Endothelial cell of umbilical vein (primary cell): Measurements from ENCODE around the gene NCKAP5. TPM values are rescaled to one million over a fixed set of nuclear protein-coding genes. Genes with fewer than 3 reads are reported as not detected.

ENCODE experiments used
- BruUV-seq: library from RNA; stranded (reverse); fragments of 400-500 nt; replicated peaks from 2 replicates; lab custom pipeline; 2021; lab: Mats Ljungman, UMichigan
- CTCF ChIA-PET: fragments of 300-600, 350-600 bp; sonication (Branson Sonifier 250); formaldehyde crosslinking; loops from one replicate; lab custom pipeline; 2021; ENCODE audit warnings: antibody characterized with exemption, inconsistent platforms; lab: Charles Lee
- POLR2A ChIA-PET: fragments of 300-600, 350-600 bp; sonication (Branson Sonifier 250); formaldehyde crosslinking; loops from one replicate; lab custom pipeline; 2021; ENCODE audit warnings: antibody characterized with exemption, inconsistent platforms; lab: Charles Lee
- DNase-seq: peaks from one replicate; pipeline ENCODE4 v3.0.0-alpha.2; 2011; ENCODE audit warnings: low read depth, low spot score
- FAIRE-seq: peaks from 2 replicates; lab custom pipeline; 2011; peaks lifted over from hg19 to GRCh38; lab: Jason Lieb, UNC
- H2AFZ ChIP-seq: 2 replicates; pipeline ENCODE4 v1.6.0; 2012; ENCODE audit warnings: low read depth, low read length, control low read depth, inconsistent platforms
- H3K27ac ChIP-seq: 2 replicates; pipeline ENCODE4 v1.5.1; 2011; ENCODE audit warnings: low read depth, mild to moderate bottlenecking, control low read depth, low read length, moderate library complexity; ENCODE audit not compliant: insufficient read depth
- H3K27me3 ChIP-seq, 2 experiments: 2 replicates each; pipeline versions ENCODE4 v1.6.0 to v1.6.1; 2011; ENCODE audit warnings: low read length in 2 of 2, mixed read lengths in 1 of 2; ENCODE audit not compliant: control insufficient read depth in 2 of 2, insufficient read depth in 2 of 2
- H3K36me3 ChIP-seq, 2 experiments: 2 replicates in 1 of 2; 3 replicates in 1 of 2; pipeline ENCODE4 v1.5.1; 2011; ENCODE audit warnings: low read length in 2 of 2, mild to moderate bottlenecking in 1 of 2, moderate library complexity in 1 of 2; ENCODE audit not compliant: control insufficient read depth in 2 of 2, insufficient read depth in 2 of 2; ENCODE audit errors: extremely low read depth in 1 of 2
- H3K4me1 ChIP-seq: 3 replicates; pipeline ENCODE4 v1.5.1; 2011; ENCODE audit warnings: mild to moderate bottlenecking, low read length; ENCODE audit not compliant: control insufficient read depth, insufficient read depth; ENCODE audit errors: extremely low read depth
- H3K4me2 ChIP-seq: 2 replicates; pipeline ENCODE4 v1.6.1; 2011; ENCODE audit warnings: low read length, control low read depth, mixed read lengths; ENCODE audit not compliant: insufficient read depth
- H3K4me3 ChIP-seq, 3 experiments: fragments of 200-600 bp in 1 of 3; sonication (generic), shearing (Covaris generic) in 1 of 3; replicated peaks in 1 of 3; 2 replicates each; pipeline ENCODE4 v1.5.1; 2011 to 2016; ENCODE audit warnings: control low read depth in 3 of 3, low read length in 3 of 3, mild to moderate bottlenecking in 2 of 3, inconsistent platforms in 1 of 3, low read depth in 1 of 3, moderate library complexity in 1 of 3; ENCODE audit not compliant: insufficient read depth in 1 of 3
- H3K79me2 ChIP-seq: 2 replicates; pipeline ENCODE4 v1.6.0; 2012; ENCODE audit warnings: low read length, inconsistent platforms; ENCODE audit not compliant: control insufficient read depth, insufficient read depth
- H3K9ac ChIP-seq: replicated peaks from 2 replicates; pipeline ENCODE3; 2011; ENCODE audit warnings: low read length, control low read depth; ENCODE audit not compliant: insufficient read depth; ENCODE audit errors: extremely low read depth
- H3K9me1 ChIP-seq: replicated peaks from 3 replicates; pipeline ENCODE4 v1.6.0; 2011; ENCODE audit warnings: mild to moderate bottlenecking, low read length; ENCODE audit not compliant: control insufficient read depth, insufficient read depth; ENCODE audit errors: extremely low read depth
- H3K9me3 ChIP-seq: replicated peaks from 2 replicates; pipeline ENCODE4 v1.5.1; 2012; ENCODE audit warnings: low read length, inconsistent platforms; ENCODE audit not compliant: control insufficient read depth, insufficient read depth
- H4K20me1 ChIP-seq: replicated peaks from 2 replicates; pipeline ENCODE3; 2011; ENCODE audit warnings: mild to moderate bottlenecking, low read length; ENCODE audit not compliant: control insufficient read depth, insufficient read depth; ENCODE audit errors: extremely low read depth
- CTCF ChIP-seq, 2 donors: IDR thresholded peaks; 1 replicate in 1 of 2; 2 replicates in 1 of 2; pipeline ENCODE4 v1.5.1; 2011; ENCODE audit warnings: low read length in 2 of 2, mild to moderate bottlenecking in 2 of 2, moderate library complexity in 2 of 2, control low read depth in 1 of 2, inconsistent platforms in 1 of 2, low read depth in 1 of 2; ENCODE audit not compliant: insufficient read depth in 1 of 2; ENCODE audit errors: extremely low read depth in 1 of 2
- JUN ChIP-seq: IDR thresholded peaks from 2 replicates; pipeline ENCODE4 v1.6.1; 2011; ENCODE audit warnings: borderline replicate concordance, low read depth; ENCODE audit not compliant: insufficient read length, insufficient read depth
- MYC ChIP-seq: IDR thresholded peaks from one replicate; pipeline ENCODE4 v1.6.1; 2011; ENCODE audit warnings: mild to moderate bottlenecking, low read depth, low read length
- POLR2A ChIP-seq: IDR thresholded peaks from 2 replicates; pipeline ENCODE4 v1.6.1; 2012; ENCODE audit warnings: low read depth, mild to moderate bottlenecking, control low read depth, low read length
- POLR2AphosphoS5 ChIP-seq: IDR thresholded peaks from 2 replicates; pipeline ENCODE4 v1.6.1; 2012; ENCODE audit warnings: low read depth, mild to moderate bottlenecking, control low read depth, low read length, moderate library complexity; ENCODE audit not compliant: insufficient read depth
- dilution Hi-C: fragments of 300-500 bp; cut with MboI; formaldehyde crosslinking; loops from one replicate; pipeline ENCODE4 v1.15.0; 2019; ENCODE audit warnings: low sequenced_read_pairs; ENCODE audit not compliant: extremely low pct_ligation_motif_present
- intact Hi-C: fragments of 100-400 bp; cut with micrococcal nuclease; formaldehyde crosslinking; loops from one replicate; pipeline ENCODE4 v1.10.0; 2022
- polyA plus RNA-seq, 4 experiments: library from polyadenylated mRNA; depleted of rRNA in 3 of 4; stranded (reverse) in 3 of 4; unstranded in 1 of 4; fragments of >200 nt; gene quantifications; 2 replicates each; pipeline versions ENCODE4 v1.2.1 to v1.2.3, GENCODE V29; 2011 to 2012; ENCODE audit warnings: missing spikeins in 1 of 4
- total RNA-seq: library from RNA; stranded (reverse); gene quantifications from 2 replicates; pipeline ENCODE4 v1.2.3, GENCODE V29; 2021
- TF ChIP-seq, protein P1 (sequence below): IDR thresholded peaks from 2 replicates; pipeline ENCODE4 v1.6.1; 2011; ENCODE audit not compliant: insufficient read depth, insufficient read length

NCKAP5 gene
- total and polyA plus RNA-seq, 2 donors (not counting 3 experiments of a cell fraction or from before 2014, with no cell fraction given): 0.47 to 3.3 TPM

- dilution Hi-C loops: no loop called here
- DNase-seq (no peak), FAIRE-seq (no peak)
- ChIA-PET POLR2A (no interaction called here), CTCF (no interaction called here)
- intact Hi-C loops: no loop called here
- H3K4me3 ChIP-seq: no peak overlapping the region
- peaks cover 0 to 1% of the 10 kb centered on the region in 2 experiments for H3K27me3 ChIP-seq
- TF ChIP-seq POLR2A (no peak), POLR2AphosphoS5 (no peak), MYC (no peak)
- TF ChIP-seq, protein P1, sequence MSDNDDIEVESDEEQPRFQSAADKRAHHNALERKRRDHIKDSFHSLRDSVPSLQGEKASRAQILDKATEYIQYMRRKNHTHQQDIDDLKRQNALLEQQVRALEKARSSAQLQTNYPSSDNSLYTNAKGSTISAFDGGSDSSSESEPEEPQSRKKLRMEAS: no peak
- H3K9me1 ChIP-seq: no peaks in the 10 kb centered on the region
- no peak overlapping the region for H2AFZ ChIP-seq
- H3K4me1 ChIP-seq: peaks cover 2% of the 10 kb centered on the region
- H3K9me3 ChIP-seq: no peaks in the 10 kb centered on the region
- H3K4me2 ChIP-seq: no peak overlapping the region
- no peak overlapping the region for H3K9ac ChIP-seq
- no TSS peak for BruUV-seq
- no peak overlapping the region for H3K27ac ChIP-seq
- no peaks in the 10 kb centered on the region for H4K20me1 ChIP-seq
- H3K36me3 ChIP-seq: no peaks in the 10 kb centered on the region
- no peaks in the 10 kb centered on the region for H3K79me2 ChIP-seq
Observed at GRCh38 chr2:133509777-133510176, 58.5 kb downstream of the NCKAP5 start.

- Histone ChIP-seq H4K20me1 (no peaks in the 10 kb centered on the region), H3K27me3 (peaks cover 0 to 1% of the 10 kb centered on the region in 2 experiments), H3K9me3 (no peaks in the 10 kb centered on the region), H3K4me1 (peaks cover 4% of the 10 kb centered on the region), H3K4me3 (no peak overlapping the region), H3K27ac (no peak overlapping the region), H3K9ac (no peak overlapping the region), H3K4me2 (no peak overlapping the region), H3K36me3 (no peaks in the 10 kb centered on the region), H2AFZ (no peak overlapping the region), H3K9me1 (no peaks in the 10 kb centered on the region), H3K79me2 (no peaks in the 10 kb centered on the region)
- FAIRE-seq (peak; percentile 15), DNase-seq (no peak)
- ChIA-PET CTCF (interaction anchor here (1.0 kb wide), 1 partner anchor 11 kb away, joined by 3 read pairs; no protein-coding TSS in a partner anchor), POLR2A (no interaction called here)
- TF ChIP-seq CTCF (IDR thresholded peaks at IDR 0.05; ENCODE audit: extremely low read depth in 1 of 2, insufficient read depth in 1 of 2, low read depth in 1 of 2, low read length in 2 of 2): no peak
- TF ChIP-seq JUN: no peak
- intact Hi-C loops (no loop called here), dilution Hi-C loops (no loop called here)
- no TSS peak for BruUV-seq
Observed at GRCh38 chr2:133508546-133509165, 59.6 kb downstream of the NCKAP5 start.
